Right renal pelvis (tissue), 4 donors: ENCODE results near the gene MVK. TPM values are rescaled to one million over a fixed set of nuclear protein-coding genes. Genes with fewer than 3 reads are reported as not detected.

ENCODE experiments used
- DNase-seq, 4 donors: peaks; one replicate each; pipeline ENCODE4 v3.0.0-alpha.2; 2013; ENCODE audit warnings: low read depth in 4 of 4, low spot score in 3 of 4, missing footprints in 1 of 4
- polyA plus RNA-seq, 4 donors: library from polyadenylated mRNA; unstranded; fragments of 120-200 nt; gene quantifications; one replicate each; pipeline ENCODE4 v1.2.1, GENCODE V29; 2013; ENCODE audit not compliant: insufficient read length in 4 of 4

The MVK gene
- polyA plus RNA-seq, 4 donors, result 21.0 to 23.4 (median 21.5) TPM

DNA sequence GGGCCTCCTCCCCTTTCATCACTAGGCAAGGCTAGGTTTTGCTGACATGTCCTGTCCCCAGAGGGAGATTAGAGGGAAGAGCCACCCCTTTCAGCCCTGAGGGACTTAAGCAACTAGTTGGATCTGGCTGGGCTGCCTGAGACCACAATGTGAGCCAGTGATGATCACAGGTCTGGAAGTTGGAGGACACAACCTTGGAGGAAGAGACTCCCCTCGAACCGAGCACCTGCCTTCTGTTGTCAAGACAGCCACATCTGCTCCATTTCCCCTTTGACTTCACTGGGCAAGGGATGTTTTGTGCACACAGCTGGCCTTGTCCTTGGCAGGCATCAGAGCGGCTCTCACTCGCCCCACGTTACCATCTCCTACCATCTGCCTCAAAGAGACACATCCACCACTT is 31.4 kb downstream of the MVK start:
- DNase-seq, result no peak

DNA sequence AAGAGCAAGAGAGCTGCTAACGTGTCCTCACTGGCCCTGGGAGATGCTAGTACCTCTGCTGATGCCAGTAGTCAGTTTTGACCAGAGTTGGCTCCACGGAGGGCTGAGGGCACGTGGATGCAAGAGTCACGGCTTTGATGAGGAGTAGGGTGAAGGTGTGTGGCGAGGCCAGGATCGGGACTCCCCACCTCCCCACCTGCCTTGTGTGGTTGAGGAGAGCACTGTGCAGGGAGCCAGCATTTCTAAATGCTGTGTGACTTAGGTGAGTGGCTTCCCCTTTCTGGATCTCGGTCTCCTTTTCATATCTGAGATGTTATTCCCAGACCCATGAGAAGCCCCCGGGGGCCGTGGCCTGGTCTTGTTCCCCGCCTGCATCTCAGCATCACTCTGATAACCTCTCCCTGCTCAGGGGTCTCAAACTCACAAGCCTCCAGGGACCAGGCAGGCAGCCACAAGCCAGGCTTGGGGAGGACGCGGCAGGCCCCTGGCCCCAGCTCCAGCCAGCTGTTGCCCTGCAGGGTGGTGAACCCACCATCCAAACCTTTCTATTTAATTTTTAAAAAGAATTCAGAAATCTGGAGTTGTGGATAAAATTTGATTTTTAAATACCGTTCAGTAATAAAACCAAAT is 32.1 kb downstream of the MVK start:
- no peak for DNase-seq

- DNase-seq, result no peak
Measured at GRCh38 chr12:109606320-109607028, 32.9 kb downstream of the MVK start.

GRCh38 chr12:109607618-109608017 is 34.0 kb downstream of the MVK start:
- DNase-seq, result no peak

DNA sequence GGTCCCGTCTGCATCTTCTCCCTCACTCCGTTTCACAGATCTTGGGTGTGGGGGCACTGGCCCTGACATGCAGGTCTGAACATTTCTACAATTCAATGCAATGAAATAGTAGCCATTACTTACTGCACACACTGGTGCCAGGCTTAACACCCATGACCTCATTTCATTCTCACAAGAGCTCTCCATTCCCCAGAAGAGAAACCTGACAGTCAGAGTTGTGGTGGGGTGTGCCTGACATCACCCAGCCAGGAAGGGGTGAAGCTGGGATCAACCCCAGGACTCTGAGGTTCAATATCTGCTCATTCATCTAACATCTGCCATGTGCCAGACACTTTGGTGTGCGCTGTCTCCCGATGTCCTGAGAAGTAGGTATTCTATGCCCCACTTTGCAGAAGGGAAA is 34.7 kb downstream of the MVK start:
- DNase-seq, result no peak

DNA sequence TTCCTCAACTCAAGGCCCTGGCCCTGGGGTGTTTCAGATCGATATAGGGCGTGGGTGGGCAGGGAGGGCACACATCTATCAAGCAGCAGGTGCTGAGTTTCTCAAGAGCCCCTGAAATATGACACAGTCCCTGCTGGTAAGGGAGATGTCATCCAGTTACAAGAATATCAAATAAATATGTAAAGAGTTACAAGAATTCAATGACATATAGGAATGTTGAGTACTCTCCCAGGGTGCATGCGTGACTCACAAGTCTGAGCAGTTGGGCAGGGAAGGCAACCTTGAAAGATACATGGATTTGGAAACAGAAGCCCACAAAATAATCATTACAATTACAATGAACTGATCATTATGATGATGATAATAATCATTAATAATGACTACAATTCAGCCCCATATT is 35.2 kb downstream of the MVK start:
- DNase-seq, result no peak

GRCh38 chr12:109609342-109609741 is 35.7 kb downstream of the MVK start:
- DNase-seq, result no peak

GRCh38 chr12:109610523-109610922 is 36.9 kb downstream of the MVK start:
- DNase-seq, result no peak

GRCh38 chr12:109611223-109611622 is 37.6 kb downstream of the MVK start:
- no peak for DNase-seq

GRCh38 chr12:109612003-109612402 is 38.4 kb downstream of the MVK start:
- DNase-seq, result no peak

- no peak for DNase-seq
Measured at GRCh38 chr12:109612975-109613502, 39.4 kb downstream of the MVK start.

- DNase-seq, result no peak
Measured at GRCh38 chr12:109613649-109614455, 40.3 kb downstream of the MVK start.

DNA sequence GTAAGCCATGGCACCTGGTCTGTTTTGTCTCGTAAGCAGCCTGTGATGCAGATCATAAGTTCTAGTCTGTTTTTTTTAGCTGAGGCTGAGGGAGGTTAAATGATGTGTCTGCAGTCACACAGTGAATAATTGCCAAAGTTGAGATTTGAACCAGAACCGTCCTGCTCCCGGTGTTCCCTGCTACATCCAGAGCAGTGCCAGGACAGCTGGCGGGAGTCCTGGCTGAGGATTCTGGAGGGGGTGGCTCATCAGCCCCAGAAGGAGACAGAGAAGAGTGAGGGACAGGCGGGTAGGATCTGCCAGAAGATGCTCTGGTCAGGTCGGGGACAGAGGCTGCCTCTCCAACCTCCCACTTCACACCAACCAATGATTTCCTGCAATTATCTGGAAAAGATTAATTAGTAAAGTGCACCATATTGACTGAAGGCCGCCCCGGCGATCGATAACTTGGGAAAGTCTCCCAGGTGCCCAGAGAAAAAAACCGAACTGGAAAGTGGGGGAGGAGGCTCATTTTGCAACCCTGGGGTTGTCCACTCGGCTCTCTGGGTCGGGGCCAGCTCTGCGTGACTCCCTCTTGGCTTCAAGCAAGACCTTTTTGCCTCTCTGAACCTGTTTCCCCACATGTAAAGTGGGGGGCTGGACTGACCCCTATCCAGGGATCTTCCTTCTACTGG is 42.1 kb downstream of the MVK start:
- DNase-seq, result no peak

DNA sequence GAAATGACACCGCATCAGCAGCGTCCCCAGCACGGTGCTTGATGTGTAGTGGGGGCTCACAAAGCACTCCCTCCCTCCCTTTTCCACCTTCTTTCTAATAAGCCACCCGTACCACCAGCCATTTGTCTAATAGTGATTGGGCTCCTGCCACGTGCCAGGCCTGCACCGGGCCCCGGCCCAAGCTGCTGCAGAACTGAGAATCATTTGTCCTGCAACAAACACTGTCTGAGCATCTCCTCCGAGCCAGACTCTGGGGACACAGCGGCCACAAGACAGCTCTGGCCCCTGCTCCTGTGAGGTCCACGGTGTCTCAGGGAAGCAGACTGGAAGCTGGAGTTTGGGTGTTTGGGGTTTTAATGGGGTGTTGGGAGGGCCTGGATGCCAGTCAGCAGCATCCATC is 43.9 kb downstream of the MVK start:
- no peak for DNase-seq

GRCh38 chr12:109618082-109618481 is 44.5 kb downstream of the MVK start:
- DNase-seq, result no peak

DNA sequence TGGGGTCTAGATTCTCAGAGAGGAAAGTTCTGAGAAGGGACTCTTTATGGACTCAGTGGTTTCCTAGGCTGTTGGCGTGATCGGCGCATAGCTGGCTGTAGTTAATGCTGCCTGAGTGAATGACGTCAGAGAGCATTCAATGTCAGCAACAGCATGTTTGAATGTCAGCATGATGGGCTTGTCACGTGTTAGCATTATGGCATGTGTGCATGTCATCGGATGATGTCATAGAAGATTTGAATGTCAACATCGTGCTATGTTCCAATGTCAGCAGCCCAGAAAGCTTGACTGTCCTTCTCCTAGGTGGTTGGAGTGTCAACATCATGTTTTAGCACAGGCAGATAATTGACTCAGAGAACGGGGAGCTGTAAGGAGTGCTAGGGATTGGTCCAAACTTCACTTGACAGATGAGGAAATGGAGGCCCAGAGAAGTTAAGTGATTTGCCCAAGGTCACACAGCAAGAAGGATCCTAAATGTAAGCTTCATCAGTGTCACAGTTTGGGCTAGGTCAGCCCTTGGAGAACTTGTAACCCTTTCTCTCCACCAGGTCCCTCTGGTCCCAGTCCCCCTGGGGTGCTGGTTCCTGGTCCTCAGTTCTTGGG is 45.5 kb downstream of the MVK start:
- no peak for DNase-seq

DNA sequence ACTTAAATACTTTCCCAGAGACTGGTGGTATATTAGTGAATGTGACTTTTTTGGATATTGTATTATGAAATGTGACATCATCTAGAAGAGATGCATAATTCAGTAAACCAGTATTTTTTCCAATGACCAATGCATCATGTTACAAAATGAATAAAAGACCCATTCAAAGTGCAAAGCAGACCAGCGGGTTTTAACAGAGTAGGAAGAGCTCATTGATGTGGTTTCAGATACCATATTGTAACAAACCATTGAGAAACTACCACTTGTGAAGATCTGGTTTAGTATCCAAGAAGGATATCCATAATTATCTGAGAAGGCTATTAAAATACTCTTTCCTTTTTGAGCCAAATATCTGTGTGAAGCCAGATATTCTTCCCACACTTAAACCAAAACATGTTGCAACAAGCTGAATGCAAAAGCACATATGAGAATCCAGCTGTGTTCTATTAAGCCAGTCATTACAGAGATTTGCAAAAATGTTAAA is 47.7 kb downstream of the MVK start:
- DNase-seq, result no peak

GRCh38 chr12:109621901-109622364 is 48.3 kb downstream of the MVK start:
- DNase-seq, result no peak

DNA sequence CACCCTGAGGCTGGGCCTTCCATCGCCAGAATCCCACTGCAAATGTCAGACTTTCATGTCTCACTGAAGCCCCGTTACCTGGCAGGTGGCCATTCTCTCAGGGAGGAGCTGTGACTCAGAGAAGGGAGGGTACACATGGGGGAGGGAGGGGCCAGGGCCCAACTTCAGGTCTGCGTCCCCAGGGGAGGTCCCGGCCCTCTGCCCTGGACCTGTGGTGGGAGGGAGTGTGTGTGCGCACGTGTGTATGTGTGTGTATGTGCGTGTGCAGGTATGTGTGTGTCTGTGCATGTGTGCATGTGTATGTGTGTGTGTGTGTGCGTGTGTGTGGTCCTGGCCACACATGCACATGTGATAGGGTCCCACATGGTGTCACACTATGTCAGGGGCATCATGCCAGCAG is 50.9 kb downstream of the MVK start:
- DNase-seq, result no peak

- DNase-seq, result no peak
Measured at GRCh38 chr12:109625131-109625559, 51.6 kb downstream of the MVK start.
